Sigmoid colon (tissue), 7 donors: Measurements from ENCODE around the gene ATPAF1. TPM values are rescaled to one million over a fixed set of nuclear protein-coding genes. Genes with fewer than 3 reads are reported as not detected.
A peak's percentile ranks its signal among the peaks of the same experiment; 100 is the strongest.
"Not testable (repeated sequence)": the region's sequence is repeated elsewhere in the genome, so short reads cannot be mapped to it uniquely, and the experiment has no call there.

Experiments used
- DNase-seq: peaks from one replicate; pipeline ENCODE4 v3.0.0-alpha.2; 2019
- H3K27ac ChIP-seq, 4 donors: fragments of 200-600 bp; sonication (generic); one replicate each; pipeline ENCODE4 v1.5.1; 2016 to 2019; ENCODE audit warnings: mild to moderate bottlenecking in 1 of 4
- H3K27me3 ChIP-seq, 3 donors: fragments of 200-600 bp; sonication (generic); one replicate each; pipeline ENCODE4 v1.5.1; 2019; ENCODE audit warnings: mild to moderate bottlenecking in 1 of 3
- H3K36me3 ChIP-seq, 4 donors: fragments of 200-600 bp; sonication (generic); one replicate each; pipeline ENCODE4 v1.5.1; 2016 to 2019
- H3K4me1 ChIP-seq, 4 donors: fragments of 200-600 bp; sonication (generic); one replicate each; pipeline ENCODE4 v1.5.1; 2017 to 2019
- H3K4me3 ChIP-seq, 4 donors: fragments of 200-600 bp; sonication (generic); one replicate each; pipeline ENCODE4 v1.5.1; 2017 to 2019; ENCODE audit warnings: mild to moderate bottlenecking in 2 of 4, moderate library complexity in 1 of 4
- H3K9me3 ChIP-seq, 4 donors: fragments of 200-600 bp in 3 of 4; sonication (generic) in 3 of 4; one replicate each; pipeline versions ENCODE4 v1.5.1 to v1.6.1; 2013 to 2019
- CTCF ChIP-seq, 4 experiments: fragments of 450-650 bp in 3 of 4; fragments of 200-600 bp in 1 of 4; IDR thresholded peaks; one replicate each; pipeline ENCODE4 v1.5.1; 2016 to 2019; ENCODE audit warnings: antibody characterized with exemption in 4 of 4, mild to moderate bottlenecking in 3 of 4, moderate library complexity in 2 of 4
- EP300 ChIP-seq, 4 donors: sonication (generic); formaldehyde crosslinking; IDR thresholded peaks; one replicate each; pipeline ENCODE4 v1.6.1; 2017; ENCODE audit warnings: antibody characterized with exemption in 4 of 4
- POLR2A ChIP-seq, 2 donors: fragments of 450-650 bp; IDR thresholded peaks; one replicate each; pipeline ENCODE4 v1.6.1; 2016; ENCODE audit warnings: antibody characterized with exemption in 2 of 2, mild to moderate bottlenecking in 2 of 2, moderate library complexity in 2 of 2
- POLR2AphosphoS5 ChIP-seq, 4 donors: sonication (generic); formaldehyde crosslinking; IDR thresholded peaks; one replicate each; pipeline ENCODE4 v1.6.1; 2017; ENCODE audit warnings: antibody characterized with exemption in 4 of 4
- WGBS, 2 donors: extraction: QIAGEN DNeasy Blood & Tissue Kit; methylation state at CpG; one replicate each; pipeline ENCODE4 v1.1.7; 2013; 5-methylcytosine and 5-hydroxymethylcytosine counted together
- intact Hi-C: fragments of 100-400 bp; cut with DNase I; formaldehyde crosslinking; loops from one replicate; pipeline ENCODE4 v1.15.1; 2023
- polyA plus RNA-seq, 3 donors: library from polyadenylated mRNA; stranded (reverse); fragments of 200-250 nt; gene quantifications; one replicate each; pipeline ENCODE4 v1.2.3, GENCODE V29; 2013
- total RNA-seq, 4 donors: library from RNA; depleted of rRNA; stranded (reverse); fragments of >200 nt; gene quantifications; one replicate each; pipeline ENCODE4 v1.1.0, GENCODE V29; 2016
- donor health status: healthy with polysubstance abuse.
- donor health status: Bipolar disorder and iron deficiency.
- donor health status: healthy.

ATPAF1 gene
- total and polyA plus RNA-seq, 7 donors, result 35.2 to 82.8 (median 61.0) TPM

DNA sequence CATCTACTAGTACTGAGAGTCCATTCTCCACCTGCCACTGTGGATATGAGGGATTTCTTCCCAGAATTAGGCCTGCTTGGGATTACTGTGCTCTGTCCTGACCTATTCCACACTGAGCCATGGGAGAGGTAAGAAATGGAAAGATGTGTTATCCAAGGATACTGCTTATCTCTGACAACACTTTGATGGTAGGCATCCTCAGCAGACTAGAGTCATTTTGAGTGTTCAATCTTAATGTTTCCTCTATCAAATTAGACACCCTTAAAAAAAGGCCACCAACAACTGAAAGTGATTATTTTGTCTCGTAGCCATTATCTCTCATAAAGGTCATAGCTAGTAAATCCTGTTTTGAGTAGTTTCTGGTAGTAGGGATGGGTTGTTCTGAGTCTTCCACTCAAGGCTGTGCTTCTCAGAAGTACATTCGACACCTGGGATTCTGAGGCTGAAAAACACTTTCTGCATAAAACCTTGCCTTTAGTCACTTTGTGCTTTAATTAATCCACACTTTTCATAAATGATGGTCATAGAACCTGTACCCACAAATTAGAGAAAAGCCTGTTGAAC lies 8.8 kb downstream of the ATPAF1 start:
- no peaks in the 10 kb centered on the region for H3K27me3 ChIP-seq
- no peak overlapping the region for H3K27ac ChIP-seq
- H3K4me1 ChIP-seq, result peaks cover 0 to 17% (median 2%) of the 10 kb centered on the region in 4 donors
- H3K9me3 ChIP-seq, result no peaks in the 10 kb centered on the region
- 86 to 88% methylated on average over 2 of the region's 2 CpGs for WGBS, 2 donors
- H3K4me3 ChIP-seq, result no peak overlapping the region
- TF ChIP-seq CTCF (IDR thresholded peaks at IDR 0.05) (no peak), POLR2A (IDR thresholded peaks at IDR 0.05) (no peak), EP300 (IDR thresholded peaks at IDR 0.05) (no peak)
- H3K36me3 ChIP-seq, result peaks cover 0 to 61% (median 22%) of the 10 kb centered on the region in 4 donors
- no peak for DNase-seq
- intact Hi-C loops, result no loop called here

- no peak overlapping the region for H3K27ac ChIP-seq
These were observed 10.4 kb downstream of the ATPAF1 start for GRCh38 chr1:46657775-46658174.

GRCh38 chr1:46656643-46657042 lies 11.5 kb downstream of the ATPAF1 start:
- H3K27me3 ChIP-seq, result no peaks in the 10 kb centered on the region
- intact Hi-C loops, result no loop called here
- DNase-seq, result no peak
- WGBS, 2 donors, result 89 to 96% methylated on average over 2 of the region's 2 CpGs
- H3K4me1 ChIP-seq, result peaks cover 0 to 33% (median 9%) of the 10 kb centered on the region in 4 donors
- no peaks in the 10 kb centered on the region for H3K9me3 ChIP-seq
- no peak for TF ChIP-seq EP300 (IDR thresholded peaks at IDR 0.05)
- TF ChIP-seq POLR2AphosphoS5 (IDR thresholded peaks at IDR 0.05), result no peak
- TF ChIP-seq POLR2A (IDR thresholded peaks at IDR 0.05), result no peak
- no peak for TF ChIP-seq CTCF (IDR thresholded peaks at IDR 0.05)
- H3K27ac ChIP-seq, result peak overlapping the region in 2 of 4 donors; percentile 21 to 24
- H3K4me3 ChIP-seq, result no peak overlapping the region
- H3K36me3 ChIP-seq, result peaks cover 0 to 52% (median 16%) of the 10 kb centered on the region in 4 donors

More at GRCh38 chr1:46657775-46658174, 10.4 kb downstream of the ATPAF1 start:
- no peak for DNase-seq
- Histone ChIP-seq H3K36me3 (peaks cover 0 to 51% (median 16%) of the 10 kb centered on the region in 4 donors), H3K27me3 (no peaks in the 10 kb centered on the region), H3K4me3 (no peak overlapping the region), H3K4me1 (peaks cover 0 to 29% (median 9%) of the 10 kb centered on the region in 4 donors), H3K9me3 (no peaks in the 10 kb centered on the region)
- WGBS, 2 donors, result 65 to 85% methylated on average over 1 of the region's 1 CpG
- intact Hi-C loops, result no loop called here
- TF ChIP-seq CTCF (IDR thresholded peaks at IDR 0.05) (no peak), POLR2AphosphoS5 (IDR thresholded peaks at IDR 0.05) (no peak), EP300 (IDR thresholded peaks at IDR 0.05) (no peak), POLR2A (IDR thresholded peaks at IDR 0.05) (no peak)

DNA sequence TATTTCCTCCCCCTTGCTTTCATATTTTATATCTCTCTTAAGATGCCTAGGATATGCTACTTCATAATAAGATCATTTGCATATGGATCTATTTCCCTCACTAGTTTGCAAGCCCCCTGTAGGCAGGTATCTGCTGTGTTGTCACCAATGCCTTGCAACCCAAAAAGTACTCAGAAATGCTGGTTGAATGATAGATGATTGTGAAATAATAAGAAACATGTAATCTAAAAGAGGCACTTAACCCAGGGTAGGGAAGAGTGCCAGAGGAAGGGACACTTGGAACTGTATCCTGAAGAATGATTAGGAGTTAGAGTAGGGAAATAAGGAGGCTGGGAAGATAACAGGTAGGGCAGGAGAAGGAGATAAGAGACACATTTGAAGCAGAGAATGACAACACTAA lies 12.3 kb downstream of the ATPAF1 start:
- H3K27ac ChIP-seq, result no peak overlapping the region
- intact Hi-C loops, result no loop called here
- no peaks in the 10 kb centered on the region for H3K9me3 ChIP-seq
- no peaks in the 10 kb centered on the region for H3K27me3 ChIP-seq
- H3K4me3 ChIP-seq, result no peak overlapping the region
- H3K36me3 ChIP-seq, result peaks cover 0 to 45% (median 16%) of the 10 kb centered on the region in 4 donors
- TF ChIP-seq POLR2AphosphoS5 (IDR thresholded peaks at IDR 0.05) (no peak), EP300 (IDR thresholded peaks at IDR 0.05) (no peak), CTCF (IDR thresholded peaks at IDR 0.05) (no peak), POLR2A (IDR thresholded peaks at IDR 0.05) (no peak)
- no peak for DNase-seq
- peaks cover 0 to 33% (median 9%) of the 10 kb centered on the region in 4 donors for H3K4me1 ChIP-seq

- DNase-seq, H3K27me3 ChIP-seq, H3K4me3 ChIP-seq, H3K9me3 ChIP-seq, intact Hi-C loops: not testable (repeated sequence)
- H3K36me3 ChIP-seq, result peaks cover 3 to 54% (median 18%) of the 10 kb centered on the region in 4 donors
- H3K27ac ChIP-seq, result peak overlapping the region in 3 of 4 donors; percentile 69 to 73 (median 73)
- peaks cover 0 to 33% (median 9%) of the 10 kb centered on the region in 4 donors for H3K4me1 ChIP-seq
- WGBS, 2 donors, result 97% methylated on average over 2 of the region's 2 CpGs
These were observed 13.5 kb downstream of the ATPAF1 start for GRCh38 chr1:46654698-46655097.
